Mesothelial cell of epicardium (in vitro differentiated cells): ENCODE results near the gene AHI1. TPM values are rescaled to one million over a fixed set of nuclear protein-coding genes. Genes with fewer than 3 reads are reported as not detected.

Experiments used
- DNase-seq, 2 experiments: peaks; one replicate each; pipeline ENCODE4 v3.0.0; 2021; ENCODE audit warnings: low spot score in 2 of 2; ENCODE audit not compliant: unreplicated experiment in 2 of 2
- H3K27ac Mint-ChIP-seq: 2 replicates; pipeline ENCODE4 v1.8.0; 2021; ENCODE audit warnings: mixed read lengths
- H3K27me3 Mint-ChIP-seq: 2 replicates; pipeline ENCODE4 v1.8.0; 2021; ENCODE audit warnings: low read depth, mixed read lengths
- H3K36me3 Mint-ChIP-seq: 2 replicates; pipeline ENCODE4 v1.8.0; 2021; ENCODE audit warnings: mixed read lengths
- H3K4me1 Mint-ChIP-seq: 2 replicates; pipeline ENCODE4 v1.8.0; 2021; ENCODE audit warnings: mixed read lengths
- H3K4me3 Mint-ChIP-seq: 2 replicates; pipeline ENCODE4 v1.8.0; 2021; ENCODE audit warnings: mild to moderate bottlenecking, moderate library complexity, mixed read lengths
- H3K9me3 Mint-ChIP-seq: 2 replicates; pipeline ENCODE4 v1.8.0; 2021; ENCODE audit warnings: mixed read lengths
- total RNA-seq: library from RNA; stranded (reverse); gene quantifications from 3 replicates; pipeline ENCODE4 v1.2.1, GENCODE V29; 2021
- TF ChIP-seq, protein P1 (sequence below): fragments of 200-600 bp; sonication (generic); IDR thresholded peaks from one replicate; pipeline ENCODE4 v1.5.0; 2021; ENCODE audit warnings: antibody characterized with exemption; ENCODE audit not compliant: unreplicated experiment

Gene AHI1
- total RNA-seq, 1 donor from 2014 or later: 41.6 TPM

GRCh38 chr6:135282395-135282794 lies 215.1 kb downstream of the AHI1 start:
- TF ChIP-seq, protein P1, sequence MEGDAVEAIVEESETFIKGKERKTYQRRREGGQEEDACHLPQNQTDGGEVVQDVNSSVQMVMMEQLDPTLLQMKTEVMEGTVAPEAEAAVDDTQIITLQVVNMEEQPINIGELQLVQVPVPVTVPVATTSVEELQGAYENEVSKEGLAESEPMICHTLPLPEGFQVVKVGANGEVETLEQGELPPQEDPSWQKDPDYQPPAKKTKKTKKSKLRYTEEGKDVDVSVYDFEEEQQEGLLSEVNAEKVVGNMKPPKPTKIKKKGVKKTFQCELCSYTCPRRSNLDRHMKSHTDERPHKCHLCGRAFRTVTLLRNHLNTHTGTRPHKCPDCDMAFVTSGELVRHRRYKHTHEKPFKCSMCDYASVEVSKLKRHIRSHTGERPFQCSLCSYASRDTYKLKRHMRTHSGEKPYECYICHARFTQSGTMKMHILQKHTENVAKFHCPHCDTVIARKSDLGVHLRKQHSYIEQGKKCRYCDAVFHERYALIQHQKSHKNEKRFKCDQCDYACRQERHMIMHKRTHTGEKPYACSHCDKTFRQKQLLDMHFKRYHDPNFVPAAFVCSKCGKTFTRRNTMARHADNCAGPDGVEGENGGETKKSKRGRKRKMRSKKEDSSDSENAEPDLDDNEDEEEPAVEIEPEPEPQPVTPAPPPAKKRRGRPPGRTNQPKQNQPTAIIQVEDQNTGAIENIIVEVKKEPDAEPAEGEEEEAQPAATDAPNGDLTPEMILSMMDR: no peak

DNA sequence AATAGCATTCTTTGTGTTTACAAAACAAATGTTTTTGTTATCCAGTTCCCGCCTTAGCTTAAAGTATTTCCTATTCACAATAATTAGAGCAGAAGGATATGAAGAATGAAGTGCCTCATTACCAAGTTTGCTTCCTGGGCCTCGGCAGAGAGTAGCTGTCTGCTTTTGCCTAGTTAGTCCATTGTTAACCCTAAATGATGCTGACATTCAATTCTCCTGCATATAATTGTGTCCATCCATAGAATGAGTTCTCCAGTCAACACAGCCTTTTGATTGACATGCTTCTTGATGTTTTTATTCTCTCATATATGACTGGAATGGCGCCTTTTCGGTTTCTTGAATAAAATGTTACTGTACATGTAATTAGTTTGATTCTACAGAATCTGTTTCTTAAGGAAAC lies 215.6 kb downstream of the AHI1 start:
- TF ChIP-seq, protein P1: no peak
- Mint-ChIP-seq H3K4me1 (peaks cover 2% of the 10 kb centered on the region), H3K27ac (no peak overlapping the region), H3K36me3 (peaks cover 4% of the 10 kb centered on the region), H3K9me3 (no peaks in the 10 kb centered on the region), H3K4me3 (no peak overlapping the region), H3K27me3 (no peaks in the 10 kb centered on the region)
- no peak for DNase-seq

More at GRCh38 chr6:135282395-135282794, 215.1 kb downstream of the AHI1 start:
- Mint-ChIP-seq H3K9me3 (no peaks in the 10 kb centered on the region), H3K4me1 (peaks cover 2% of the 10 kb centered on the region), H3K4me3 (no peak overlapping the region), H3K36me3 (peaks cover 8% of the 10 kb centered on the region), H3K27me3 (no peaks in the 10 kb centered on the region), H3K27ac (no peak overlapping the region)
- no peak for DNase-seq

- H3K4me3 Mint-ChIP-seq: no peak overlapping the region
- no peaks in the 10 kb centered on the region for H3K36me3 Mint-ChIP-seq
- H3K27ac Mint-ChIP-seq: no peak overlapping the region
- H3K9me3 Mint-ChIP-seq: no peaks in the 10 kb centered on the region
- TF ChIP-seq, protein P1: no peak
- H3K27me3 Mint-ChIP-seq: no peaks in the 10 kb centered on the region
- no peak for DNase-seq
- peaks cover 2% of the 10 kb centered on the region for H3K4me1 Mint-ChIP-seq
Observed at GRCh38 chr6:135281227-135281626, 216.3 kb downstream of the AHI1 start.

GRCh38 chr6:135280375-135281136 lies 217.0 kb downstream of the AHI1 start:
- peaks cover 2% of the 10 kb centered on the region for H3K4me1 Mint-ChIP-seq
- TF ChIP-seq, protein P1: no peak
- no peak overlapping the region for H3K27ac Mint-ChIP-seq
- no peak overlapping the region for H3K4me3 Mint-ChIP-seq
- no peaks in the 10 kb centered on the region for H3K36me3 Mint-ChIP-seq
- DNase-seq: no peak
- no peaks in the 10 kb centered on the region for H3K9me3 Mint-ChIP-seq
- peaks cover under 1% of the 10 kb centered on the region for H3K27me3 Mint-ChIP-seq

- Mint-ChIP-seq H3K36me3 (no peaks in the 10 kb centered on the region), H3K4me1 (peaks cover 2% of the 10 kb centered on the region), H3K27ac (no peak overlapping the region), H3K9me3 (no peaks in the 10 kb centered on the region), H3K27me3 (peaks cover 7% of the 10 kb centered on the region), H3K4me3 (no peak overlapping the region)
- DNase-seq: no peak
- TF ChIP-seq, protein P1: no peak
Observed at GRCh38 chr6:135277422-135277821, 220.1 kb downstream of the AHI1 start.
